NCI-H187 treated with DMSO at 0.1 percent for 48 hours (cell line): ENCODE measurements around the gene FGD2.

ENCODE experiments used
- DNase-seq: peaks from one replicate; lab custom pipeline; 2025; lab: John Stamatoyannopoulos, UW

FGD2 gene

DNA sequence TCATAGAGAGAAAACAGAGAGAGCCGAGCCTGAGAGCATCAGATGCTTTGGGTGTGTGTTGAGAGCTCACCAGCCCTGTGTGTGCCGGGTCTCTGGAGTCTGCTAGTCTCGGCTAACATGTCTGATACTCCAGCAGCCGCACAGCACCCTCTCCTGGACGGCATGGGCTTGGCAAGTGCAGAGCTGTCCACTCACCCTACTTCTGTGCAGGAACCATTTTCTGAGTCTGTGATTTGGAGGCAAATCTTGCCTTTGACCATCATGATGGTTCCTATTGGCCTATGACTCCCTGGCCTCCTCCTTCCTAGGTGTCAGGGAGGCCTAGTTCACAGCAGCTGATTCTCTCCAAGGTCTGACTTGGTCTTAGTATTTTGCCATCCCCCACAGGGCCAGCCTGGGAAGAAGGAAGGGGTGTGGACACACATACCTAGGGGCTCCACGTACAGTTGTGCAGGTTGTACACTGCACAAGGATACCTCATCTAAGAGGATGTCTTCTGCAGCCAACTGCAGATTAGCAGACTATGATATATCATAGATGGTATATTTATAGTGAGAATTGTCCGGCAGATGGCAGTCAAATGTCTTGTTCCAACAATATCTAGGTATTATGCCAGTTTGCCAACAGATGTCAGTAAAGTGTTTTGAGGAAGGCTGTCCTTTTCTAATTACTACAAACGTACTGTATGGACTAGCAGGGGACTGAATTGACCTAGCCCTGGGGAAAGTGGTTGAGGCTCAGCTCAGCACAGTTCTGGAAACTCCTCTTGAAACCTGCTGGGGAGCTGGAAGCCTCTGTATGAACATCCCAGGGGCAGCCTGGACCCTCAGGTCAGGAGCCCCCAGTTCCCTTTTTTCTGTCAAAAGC lies 13.0 kb downstream of the FGD2 start:
- DNase-seq = peak; percentile 78

DNA sequence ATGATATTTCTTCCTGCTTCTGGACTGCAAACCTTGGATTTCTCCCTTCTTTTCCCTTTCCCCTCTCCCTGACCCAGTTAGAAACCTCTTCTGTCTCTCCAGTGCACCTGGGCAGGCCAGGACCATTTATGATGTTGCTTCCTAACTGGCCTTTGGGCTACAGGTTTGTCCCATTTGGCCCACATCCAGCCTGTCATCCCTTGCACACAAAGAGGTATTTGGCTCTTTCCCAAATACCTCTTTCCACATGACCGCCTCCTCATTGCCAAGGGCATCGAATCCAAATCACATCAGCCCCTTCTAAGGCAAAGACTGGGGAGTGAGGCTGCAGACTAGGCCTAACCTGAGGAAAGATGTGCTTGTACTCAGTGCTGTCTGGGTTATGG lies 13.6 kb downstream of the FGD2 start:
- peak; percentile 22 for DNase-seq

DNA sequence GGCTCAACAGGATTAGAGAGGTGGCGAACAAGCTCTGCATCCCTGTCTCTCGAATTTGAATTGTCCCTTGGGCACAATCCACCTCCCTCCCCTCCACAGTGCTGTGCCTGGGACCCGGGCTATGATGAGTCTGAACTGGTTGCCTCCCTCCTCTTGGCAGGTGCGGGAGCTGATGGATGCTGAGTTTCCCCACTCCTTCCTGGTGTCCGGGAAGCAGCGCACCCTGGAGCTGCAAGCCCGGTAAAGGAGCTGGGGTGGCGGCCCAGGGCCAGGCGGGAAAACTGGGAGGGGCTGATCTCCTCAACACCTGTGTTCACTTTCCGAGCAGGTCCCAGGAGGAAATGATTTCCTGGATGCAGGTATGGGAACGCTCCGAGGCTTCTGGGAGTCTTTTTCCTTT lies 14.9 kb downstream of the FGD2 start:
- no peak for DNase-seq

DNA sequence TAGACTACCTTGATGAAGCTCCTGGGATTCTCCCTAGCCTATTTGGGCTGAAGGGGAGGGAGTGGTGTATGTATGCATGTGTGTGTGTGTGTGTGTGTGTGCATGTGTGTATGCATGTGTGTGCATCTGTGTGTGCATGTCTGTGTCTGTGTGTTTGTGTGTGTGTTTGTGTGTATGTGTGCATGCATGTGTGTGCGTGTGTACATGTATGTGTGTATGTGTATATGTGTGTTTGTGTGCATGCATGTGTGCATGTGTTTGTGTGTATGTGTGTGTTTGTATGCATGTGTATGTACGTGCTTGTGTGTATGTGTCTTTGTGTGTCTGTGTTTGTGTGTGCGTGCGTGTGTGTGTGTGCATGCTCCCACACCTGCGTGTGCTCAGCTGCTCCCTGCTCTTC lies 15.4 kb downstream of the FGD2 start:
- DNase-seq = no peak

DNA sequence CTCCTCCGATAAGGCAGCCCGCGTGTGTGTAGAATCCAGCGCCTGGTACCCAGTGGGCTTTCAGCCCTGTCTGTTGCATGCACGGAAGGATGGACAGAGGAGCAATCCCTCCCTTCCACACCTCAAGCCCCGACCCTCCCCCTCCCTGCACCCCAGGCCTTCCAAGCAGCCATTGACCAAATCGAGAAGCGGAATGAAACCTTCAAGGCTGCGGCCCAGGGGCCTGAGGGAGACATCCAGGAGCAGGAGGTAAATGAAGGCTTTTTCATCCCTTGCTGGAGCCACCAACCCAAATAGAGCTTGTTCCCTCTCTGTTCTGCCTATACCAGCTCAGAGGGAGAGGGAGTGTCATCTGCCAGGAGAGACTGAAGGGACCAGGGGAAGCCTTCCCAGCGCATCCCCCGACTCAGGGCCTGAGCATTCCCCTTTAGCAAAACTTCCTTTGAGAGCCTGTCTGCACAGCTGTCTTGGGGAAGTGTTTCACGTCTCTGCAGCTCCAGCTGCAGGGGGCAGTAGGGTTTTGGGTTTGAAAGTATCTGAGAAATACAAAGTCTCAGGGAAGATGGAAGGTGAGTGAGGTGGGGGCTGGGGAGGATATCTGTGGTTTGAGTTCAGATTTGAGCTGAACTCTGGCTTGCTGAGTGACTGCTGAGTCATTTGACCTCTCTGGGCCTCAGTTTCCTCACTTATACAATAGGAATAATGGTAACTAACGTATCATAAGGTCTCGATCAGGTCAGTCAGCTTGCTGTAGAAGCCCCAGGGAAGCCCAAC lies 16.1 kb downstream of the FGD2 start:
- DNase-seq = no peak

DNA sequence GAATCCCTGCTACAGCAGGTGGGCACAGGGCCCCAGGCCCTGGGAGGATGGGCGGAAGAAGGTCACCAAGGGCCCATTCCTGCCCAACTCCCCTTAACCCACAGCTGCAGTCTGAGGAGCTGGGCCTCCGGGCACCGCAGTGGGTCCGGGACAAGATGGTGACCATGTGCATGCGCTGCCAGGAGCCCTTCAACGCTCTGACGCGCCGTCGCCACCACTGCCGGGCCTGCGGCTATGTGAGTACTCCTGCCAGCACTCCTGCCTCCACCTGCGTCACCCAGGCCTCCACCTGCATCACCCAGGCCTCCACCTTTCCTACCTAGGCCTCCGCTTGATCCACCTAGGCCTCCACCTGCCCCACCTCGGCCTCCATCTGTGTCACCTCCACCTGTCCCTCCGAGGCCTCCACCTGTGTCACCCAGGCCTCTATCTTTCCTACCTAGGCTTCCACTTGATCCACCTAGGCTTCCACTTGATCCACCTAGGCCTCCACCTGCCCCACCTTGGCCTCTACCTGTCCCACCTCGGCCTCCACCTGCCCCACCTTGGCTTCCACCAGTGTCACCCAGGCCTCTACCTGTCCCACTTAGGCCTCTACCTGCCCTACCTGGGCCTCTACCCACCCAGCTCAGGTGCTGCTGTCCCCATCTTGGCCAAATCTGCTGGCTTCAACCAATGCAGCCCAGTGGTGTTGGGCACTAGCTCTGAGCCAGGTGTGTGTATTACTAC lies 16.8 kb downstream of the FGD2 start:
- no peak for DNase-seq

GRCh38 chr6:37024656-37025337 lies 19.3 kb downstream of the FGD2 start:
- no peak for DNase-seq

- no peak for DNase-seq
Measured at GRCh38 chr6:37025621-37026466, 20.4 kb downstream of the FGD2 start.

DNA sequence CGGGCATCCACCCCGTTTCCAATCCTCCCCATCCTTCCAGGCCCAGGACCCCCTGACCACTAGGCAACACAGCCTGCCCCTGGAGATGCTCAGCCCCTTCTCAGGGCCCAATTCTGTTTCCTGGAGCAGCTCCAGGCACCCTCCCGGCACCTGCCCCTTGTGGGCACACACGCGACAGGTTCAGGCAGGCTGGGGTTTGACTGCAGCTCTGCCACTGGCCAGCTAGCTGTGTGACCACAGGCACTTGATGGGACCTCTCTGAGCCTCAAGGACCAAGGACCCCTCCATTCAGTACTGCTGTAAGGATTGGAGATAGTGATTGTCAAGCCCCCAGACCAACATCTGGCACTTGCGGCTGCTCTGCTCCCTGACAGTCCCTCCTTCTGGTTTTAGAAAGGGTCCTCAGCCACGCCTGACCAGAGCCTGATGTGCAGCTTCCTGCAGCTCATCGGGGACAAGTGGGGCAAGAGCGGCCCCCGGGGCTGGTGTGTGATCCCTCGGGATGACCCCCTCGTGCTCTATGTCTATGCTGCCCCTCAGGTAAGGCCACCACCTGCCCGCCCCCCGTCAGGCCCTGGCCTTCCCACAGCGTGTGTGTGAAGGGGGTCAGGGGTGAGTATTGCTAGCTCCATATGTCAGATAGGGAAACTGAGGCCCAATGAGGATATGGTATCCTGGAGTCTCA lies 21.7 kb downstream of the FGD2 start:
- no peak for DNase-seq

- no peak for DNase-seq
Measured at GRCh38 chr6:37027811-37028469, 22.5 kb downstream of the FGD2 start.

DNA sequence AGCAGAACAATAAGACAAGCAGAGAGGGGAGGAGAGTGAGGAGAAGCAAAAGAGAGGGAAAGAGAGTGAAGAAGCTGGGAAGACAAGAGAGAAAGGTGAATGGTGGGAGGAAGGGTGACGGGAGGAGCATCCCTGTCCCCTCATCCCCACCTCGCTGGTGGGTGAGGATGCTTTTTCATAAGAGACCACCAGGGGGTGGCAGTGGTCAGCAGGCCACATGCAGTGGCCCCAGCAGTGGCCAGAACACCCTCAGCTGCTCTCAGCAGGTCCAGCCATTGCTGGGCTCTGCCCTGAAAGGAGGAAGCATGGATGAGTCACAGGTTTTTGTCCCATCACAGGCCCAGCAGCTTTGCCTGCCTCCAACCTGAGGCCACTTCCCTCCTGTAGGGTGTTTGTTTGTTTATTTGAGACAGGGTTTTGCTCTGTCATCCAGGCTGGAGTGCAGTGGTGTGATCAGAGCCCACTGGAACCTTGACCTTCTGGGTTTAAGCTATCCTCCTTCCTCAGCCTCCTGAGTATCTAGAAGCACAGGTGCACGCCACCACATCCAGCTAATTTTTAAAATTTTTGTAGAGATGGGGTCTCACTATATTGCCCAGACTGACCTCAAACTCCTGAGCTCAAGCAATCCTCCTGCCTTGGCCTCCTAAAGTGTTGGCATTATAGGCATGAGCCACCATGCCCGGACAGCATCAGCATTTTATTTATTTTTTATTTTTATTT lies 24.0 kb downstream of the FGD2 start:
- DNase-seq = no peak

GRCh38 chr6:37030599-37030998 lies 25.1 kb downstream of the FGD2 start:
- no peak for DNase-seq

DNA sequence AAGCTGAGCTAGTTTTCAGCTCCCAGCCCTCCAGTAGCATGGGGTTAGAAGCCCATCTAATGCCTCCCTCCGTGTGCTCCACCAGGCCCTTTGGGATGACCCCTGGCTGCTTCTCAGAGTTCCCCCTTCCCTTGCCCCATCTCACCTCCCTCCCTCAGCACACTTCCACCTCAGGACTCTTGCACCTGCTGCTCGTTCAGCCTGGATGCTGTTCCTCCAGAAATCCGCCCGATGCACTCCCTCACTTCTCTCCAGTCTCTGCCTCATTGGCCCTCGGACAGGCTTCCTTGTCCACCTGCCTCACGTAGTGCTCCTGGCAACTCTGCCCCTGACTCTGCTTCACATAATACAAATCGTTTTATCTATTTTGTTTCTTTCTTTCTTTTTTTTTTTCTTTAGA lies 26.8 kb downstream of the FGD2 start:
- DNase-seq = no peak

DNA sequence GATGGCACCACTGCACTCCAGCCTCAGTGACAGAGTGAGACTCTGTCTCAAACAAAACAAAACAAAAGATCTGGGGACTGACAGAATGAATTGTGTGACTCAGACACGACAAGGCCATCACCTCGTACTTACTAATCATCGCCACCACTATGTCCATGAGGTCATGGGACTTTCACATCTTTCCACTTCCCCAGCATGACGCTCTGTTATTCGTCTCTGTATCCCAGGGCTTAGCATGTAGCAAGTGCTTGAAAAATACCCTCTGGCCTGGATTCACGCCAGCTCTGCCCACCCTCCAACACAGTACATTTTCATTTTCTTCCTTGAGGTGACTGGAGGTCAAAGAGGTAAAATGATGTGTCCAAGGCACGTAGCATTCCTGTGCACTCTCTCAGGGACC lies 27.8 kb downstream of the FGD2 start:
- DNase-seq = no peak

- DNase-seq = no peak
Measured at GRCh38 chr6:37033819-37034795, 28.7 kb downstream of the FGD2 start.

DNA sequence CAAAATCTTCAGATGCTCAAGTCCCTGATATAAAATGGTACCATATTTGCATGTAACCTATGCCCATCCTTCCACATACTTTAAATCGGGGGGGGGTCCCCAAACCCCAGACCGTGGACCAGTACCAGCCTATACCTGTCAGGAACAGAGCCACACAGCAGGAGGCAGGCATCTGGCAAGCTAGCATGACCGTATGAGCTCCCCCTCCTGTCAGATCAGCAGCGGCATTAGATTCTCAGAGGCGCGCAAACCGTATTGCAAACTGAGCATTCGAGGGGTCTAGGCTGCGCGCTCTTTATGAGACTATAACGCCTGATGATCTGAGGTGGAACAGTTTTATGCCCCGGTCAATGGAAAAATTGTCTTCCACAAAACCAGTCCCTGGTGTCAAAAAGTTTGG lies 30.7 kb downstream of the FGD2 start:
- DNase-seq = no peak

DNA sequence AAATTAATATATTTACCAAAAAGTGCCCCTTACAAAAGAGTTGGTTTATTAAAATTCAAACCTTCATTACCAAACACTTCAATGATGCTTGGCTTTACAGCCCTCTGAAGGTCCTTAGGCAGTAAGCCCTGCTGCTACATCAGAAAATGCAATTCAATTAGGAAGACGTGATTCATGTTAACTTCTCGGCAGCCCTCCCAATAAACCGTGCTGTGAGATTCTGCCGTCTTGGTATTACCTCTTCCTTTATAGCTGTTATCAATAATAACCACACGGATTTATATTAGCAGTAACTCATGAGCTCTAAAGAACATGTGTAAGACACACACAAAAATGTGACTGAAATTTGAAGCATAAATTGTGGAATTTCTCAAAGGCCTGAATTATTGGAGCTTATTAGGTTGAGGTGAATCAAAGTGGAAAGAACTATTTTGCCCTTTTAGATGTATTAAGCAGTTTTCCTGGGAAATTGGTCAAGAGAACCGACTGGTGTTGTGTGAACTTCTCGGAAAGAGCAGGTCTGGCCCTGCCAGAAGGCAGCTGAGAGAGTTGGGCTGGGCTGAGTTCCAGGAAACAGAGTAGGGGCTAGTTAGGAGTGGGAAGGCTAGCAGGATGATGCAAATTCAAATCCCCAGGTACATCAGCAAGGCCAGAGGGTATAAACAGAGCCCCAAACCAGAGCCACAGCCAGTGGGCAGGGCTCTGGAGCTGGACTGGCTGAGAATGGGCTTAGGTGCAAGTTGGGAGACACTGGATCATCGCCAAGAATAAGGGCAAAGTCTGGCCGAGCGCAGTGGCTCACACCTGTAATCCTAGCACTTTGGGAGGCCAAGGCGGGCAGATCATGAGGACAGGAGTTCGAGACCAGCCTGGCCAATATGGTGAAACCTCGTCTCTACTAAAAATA lies 33.1 kb downstream of the FGD2 start:
- DNase-seq = no peak
